Measurements from ENCODE around the gene CKB.

- TF ChIP-seq CTCF (IDR thresholded peaks at IDR 0.05; ENCODE audit: insufficient read depth, low read length) (no peak), POLR2AphosphoS5 (IDR thresholded peaks at IDR 0.05; ENCODE audit: low read depth) (no peak), GABPA (IDR thresholded peaks at IDR 0.05; ENCODE audit: low read depth) (no peak), REST (IDR thresholded peaks at IDR 0.05; ENCODE audit: insufficient replicate concordance, low read depth) (no peak)
These were observed 37.1 kb upstream of the CKB start for GRCh38 chr14:103559766-103560165.
